Right ventricle myocardium inferior (tissue), 1 donor: Measurements from ENCODE around the gene CSDE1. TPM values are rescaled to one million over a fixed set of nuclear protein-coding genes. Genes with fewer than 3 reads are reported as not detected.

Experiments
- ATAC-seq: fragments of 200-7000 bp; cut with Tn5 transposase; one replicate; pipeline ENCODE4 v1.9.1; 2020; ENCODE audit warnings: mild to moderate bottlenecking, moderate library complexity
- DNase-seq: peaks from one replicate; pipeline ENCODE4 v3.0.0; 2021; ENCODE audit errors: missing footprints
- intact Hi-C: fragments of 100-400 bp; cut with DNase I; formaldehyde crosslinking; loops from one replicate; pipeline ENCODE4 v1.11.0; 2022
- total RNA-seq: library from RNA; stranded (reverse); fragmentation: NEBNext Ultra II Directional; extraction: Animal tissue kit (Norgen Biotek cat#: 25700); gene quantifications from one replicate; pipeline ENCODE4 v1.2.1, GENCODE V29; 2021
- donor health status: DM: no; HTN: yes; CAD: no; lungs with severe emphysema.

Gene CSDE1
- total RNA-seq, 1 donor from 2014 or later, result 873 TPM

- ATAC-seq, result no peak
- intact Hi-C loops, result no loop called here
- DNase-seq, result no peak
These were observed 80.1 kb downstream of the CSDE1 start for GRCh38 chr1:114677691-114678090.

GRCh38 chr1:114676115-114676514 is 81.7 kb downstream of the CSDE1 start:
- DNase-seq (no peak), ATAC-seq (no peak)
- intact Hi-C loops, result no loop called here

- intact Hi-C loops, result loop anchor here (5.0 kb wide), 2 partner anchors 90 to 325 kb away; partner anchors contain the start of gene BCAS2
- ATAC-seq (no peak), DNase-seq (no peak)
These were observed 85.9 kb downstream of the CSDE1 start for GRCh38 chr1:114671939-114672275.

GRCh38 chr1:114671011-114671938 is 86.5 kb downstream of the CSDE1 start:
- DNase-seq (no peak), ATAC-seq (no peak)
- intact Hi-C loops, result loop anchor here (5.0 kb wide), 2 partner anchors 89 to 324 kb away; partner anchors contain the start of gene BCAS2

- DNase-seq (peak; percentile 95), ATAC-seq (peak; percentile 100)
- intact Hi-C loops, result loop anchor here (5.0 kb wide), 2 partner anchors 88 to 323 kb away; partner anchors contain the start of gene BCAS2
These were observed 87.4 kb downstream of the CSDE1 start for GRCh38 chr1:114670083-114671010.

GRCh38 chr1:114669562-114670082 is 88.2 kb downstream of the CSDE1 start, which contains the start of gene DENND2C:
Gene DENND2C (minus strand): TSS chr1:114670049. CDS start chr1:114625984, 44,065 bp downstream.
- DNase-seq (no peak), ATAC-seq (peak; percentile 66)
- intact Hi-C loops, result loop anchor here (2.0 to 5.0 kb wide), 3 partner anchors 87 to 322 kb away; partner anchors contain the start of gene BCAS2

GRCh38 chr1:114668784-114669561 is 88.8 kb downstream of the CSDE1 start:
- no peak for DNase-seq

GRCh38 chr1:114668373-114668772 is 89.4 kb downstream of the CSDE1 start:
- no peak for DNase-seq
- no peak for ATAC-seq
- intact Hi-C loops, result loop anchor here (2.0 kb wide), 1 partner anchor 90 kb away; no protein-coding TSS in a partner anchor

More at GRCh38 chr1:114668784-114669561, 88.8 kb downstream of the CSDE1 start:
- intact Hi-C loops, result loop anchor here (2.0 kb wide), 1 partner anchor 90 kb away; no protein-coding TSS in a partner anchor
- no peak for ATAC-seq

- no peak for DNase-seq
- no peak for ATAC-seq
- intact Hi-C loops, result no loop called here
These were observed 90.8 kb downstream of the CSDE1 start for GRCh38 chr1:114666954-114667353.

Other genes starting within 250 kb of the CSDE1 start
- 14.5 TPM for gene TRIM33, start 246.8 kb downstream of the CSDE1 start, total RNA-seq
- 28.4 TPM for gene BCAS2, start 176.4 kb downstream of the CSDE1 start, total RNA-seq
- 2.6 TPM for gene DENND2C, start 87.9 kb downstream of the CSDE1 start, total RNA-seq
- gene AMPD1, start 62.4 kb downstream of the CSDE1 start, total RNA-seq, result not detected
- 7.2 TPM for gene NRAS, start 41.2 kb downstream of the CSDE1 start, total RNA-seq
- gene SIKE1, start 22.7 kb upstream of the CSDE1 start, total RNA-seq, result 34.2 TPM
- gene SYCP1, start 96.9 kb upstream of the CSDE1 start, total RNA-seq, result not detected